HepG2 (cell line): ENCODE results near the gene AKAIN1. TPM values are rescaled to one million over a fixed set of nuclear protein-coding genes. Genes with fewer than 3 reads are reported as not detected.

Experiments used
- ARNTL ChIP-seq: sonication (generic); formaldehyde crosslinking; IDR thresholded peaks from 2 replicates; pipeline ENCODE4 v1.4.0; 2020; ENCODE audit warnings: mild to moderate bottlenecking, missing genetic modification reagents
- FOXK1 ChIP-seq: sonication (generic); formaldehyde crosslinking; IDR thresholded peaks from 2 replicates; pipeline ENCODE4 v1.4.0; 2020; ENCODE audit warnings: low read depth, missing genetic modification reagents, borderline replicate concordance
- HIVEP1 ChIP-seq: sonication (generic); formaldehyde crosslinking; IDR thresholded peaks from 2 replicates; pipeline ENCODE4 v1.4.0; 2020; ENCODE audit warnings: mild to moderate bottlenecking, missing genetic modification reagents
- IKZF4 ChIP-seq: sonication (generic); formaldehyde crosslinking; IDR thresholded peaks from 2 replicates; pipeline ENCODE4 v1.5.1; 2020; ENCODE audit warnings: borderline replicate concordance, mild to moderate bottlenecking, low read depth, missing genetic modification reagents; ENCODE audit errors: not compliant biosample characterization
- MAZ ChIP-seq, 2 experiments: sonication (generic) in 1 of 2; formaldehyde crosslinking in 1 of 2; IDR thresholded peaks; 2 replicates each; pipeline versions ENCODE4 v1.5.0 to v1.6.1; 2012 to 2020; ENCODE audit warnings: low read depth in 2 of 2, mild to moderate bottlenecking in 2 of 2, borderline replicate concordance in 1 of 2, improper control_type of control experiment in 1 of 2, low read length in 1 of 2, missing genetic modification reagents in 1 of 2, moderate library complexity in 1 of 2
- MXD4 ChIP-seq: IDR thresholded peaks from 2 replicates; pipeline ENCODE4 v1.6.1; 2016; ENCODE audit warnings: mild to moderate bottlenecking, missing biosample characterization, missing genetic modification reagents
- SNAPC4 ChIP-seq: sonication (generic); formaldehyde crosslinking; IDR thresholded peaks from 2 replicates; pipeline ENCODE4 v1.4.0; 2020; ENCODE audit warnings: mild to moderate bottlenecking, missing genetic modification reagents
- SOX13 ChIP-seq, 3 experiments: fragments of 450-650 bp in 1 of 3; sonication (generic) in 1 of 3; formaldehyde crosslinking in 1 of 3; IDR thresholded peaks in 2 of 3; conservative IDR thresholded peaks in 1 of 3; 2 replicates each; pipeline versions ENCODE4 v1.5.0 to v1.6.1; 2016 to 2020; ENCODE audit warnings: antibody characterized with exemption in 1 of 3, mild to moderate bottlenecking in 1 of 3, missing compliant biosample characterization in 1 of 3, missing genetic modification reagents in 1 of 3, moderate library complexity in 1 of 3
- ZFP62 ChIP-seq: sonication (generic); formaldehyde crosslinking; IDR thresholded peaks from 2 replicates; pipeline ENCODE4 v1.4.0; 2020; ENCODE audit warnings: missing genetic modification reagents
- ZNF10 ChIP-seq: sonication (generic); formaldehyde crosslinking; IDR thresholded peaks from 2 replicates; pipeline ENCODE4 v1.4.0; 2020; ENCODE audit warnings: mild to moderate bottlenecking, low read depth, missing genetic modification reagents, borderline replicate concordance
- ZNF484 ChIP-seq: sonication (generic); formaldehyde crosslinking; IDR thresholded peaks from 2 replicates; pipeline ENCODE4 v1.5.1; 2020; ENCODE audit warnings: mild to moderate bottlenecking, low read depth, missing genetic modification reagents, borderline replicate concordance
- ZNF564 ChIP-seq: sonication (generic); formaldehyde crosslinking; IDR thresholded peaks from 2 replicates; pipeline ENCODE4 v1.8.1; 2023; ENCODE audit warnings: mild to moderate bottlenecking, missing genetic modification reagents
- polyA plus RNA-seq, 8 experiments: library from polyadenylated mRNA; depleted of rRNA in 3 of 8; stranded (reverse) in 7 of 8; unstranded in 1 of 8; fragments of >200 nt; fragmentation: Illumina TruSeq in 4 of 8; extraction: Trizol in 4 of 8; gene quantifications; 2 replicates each; pipeline versions ENCODE4 v1.2.1 to v1.2.3, GENCODE V29; 2011 to 2016; ENCODE audit warnings: low read depth in 4 of 8, missing spikeins in 1 of 8, mixed read lengths in 1 of 8; ENCODE audit not compliant: insufficient read depth in 1 of 8
- total RNA-seq, 5 experiments: library from RNA; depleted of rRNA; stranded (reverse); fragments of >200 nt; fragmentation: Illumina TruSeq; extraction: Trizol; gene quantifications; 2 replicates each; pipeline ENCODE4 v1.2.3, GENCODE V29; 2016; ENCODE audit warnings: low read depth in 1 of 5

Gene AKAIN1
- total and polyA plus RNA-seq, 2 of the 13 experiments (the other 11 are each of a cell fraction or from before 2014, with no cell fraction given) = not detected

GRCh38 chr18:5162111-5162510 lies 34.9 kb downstream of the AKAIN1 start (continued):
- TF ChIP-seq MXD4 (CRISPR knock-in tag) (no peak), ARNTL (CRISPR knock-in tag) (no peak), ZFP62 (CRISPR knock-in tag) (no peak), ZNF10 (CRISPR knock-in tag) (no peak), SOX13 (IDR thresholded peaks at IDR 0.05) (no peak), SOX13 (CRISPR knock-in tag; conservative IDR thresholded peaks at IDR 0.05 in 1 of 2, IDR thresholded peaks at IDR 0.05 in 1 of 2) (no peak), FOXK1 (CRISPR knock-in tag) (no peak), SNAPC4 (CRISPR knock-in tag) (no peak), MAZ (IDR thresholded peaks at IDR 0.05; ENCODE audit: borderline replicate concordance, low read depth, low read length) (no peak), MAZ (CRISPR knock-in tag; IDR thresholded peaks at IDR 0.05; ENCODE audit: low read depth) (no peak), ZNF484 (CRISPR knock-in tag) (no peak), ZNF564 (CRISPR knock-in tag) (no peak), HIVEP1 (no peak), IKZF4 (CRISPR knock-in tag) (no peak)
